GM21825 (cell line): Measurements from ENCODE around the gene KCNIP4.

Experiments used
- ATAC-seq: cut with Tn5 transposase; IDR thresholded peaks from one replicate; pipeline ENCODE4 v1.9.1; 2021; ENCODE audit warnings: mild to moderate bottlenecking, moderate library complexity; ENCODE audit not compliant: unreplicated experiment

Gene KCNIP4

GRCh38 chr4:20889901-20890300 lies 1058.7 kb downstream of the KCNIP4 start:
- no peak for ATAC-seq

GRCh38 chr4:20883677-20884076 lies 1064.9 kb downstream of the KCNIP4 start:
- ATAC-seq, result no peak

DNA sequence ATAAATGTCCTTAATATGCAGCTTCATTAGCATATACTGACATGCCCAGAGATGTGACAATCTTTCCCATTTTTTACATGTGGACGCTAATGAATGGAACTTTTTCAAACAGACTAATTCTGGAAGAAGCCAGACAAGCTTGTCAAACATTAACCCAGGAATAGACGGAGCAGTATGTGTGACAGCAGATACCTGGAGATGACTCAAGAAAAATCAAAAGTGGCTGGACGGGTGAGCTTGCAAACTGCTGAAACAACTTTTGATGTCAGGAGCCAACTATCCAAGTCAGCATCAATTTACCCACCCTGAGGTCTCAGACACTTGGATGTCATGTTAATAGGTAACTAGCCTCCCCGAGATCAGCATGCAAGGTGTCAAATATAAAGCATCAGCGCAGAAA lies 1065.3 kb downstream of the KCNIP4 start:
- ATAC-seq, result no peak

DNA sequence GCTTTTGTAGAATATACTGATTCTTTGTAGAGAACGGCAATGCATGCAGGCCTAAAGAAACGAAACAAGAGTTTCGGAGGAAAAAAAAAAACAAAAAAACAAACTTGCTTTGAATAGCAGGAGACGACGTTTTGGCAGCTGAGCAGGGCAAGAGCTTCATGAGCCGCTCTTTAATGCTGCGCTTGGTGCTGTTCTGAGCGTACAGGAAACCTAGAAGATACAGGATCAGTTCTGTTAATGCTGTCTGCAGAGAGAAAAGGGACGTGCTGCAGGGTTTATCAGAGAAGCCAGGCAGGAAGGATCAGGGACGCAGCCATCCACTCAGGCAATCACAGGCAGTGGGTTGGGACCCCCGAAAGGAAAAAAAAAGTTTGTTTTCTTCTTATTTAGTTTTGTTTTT lies 1066.1 kb downstream of the KCNIP4 start:
- no peak for ATAC-seq

DNA sequence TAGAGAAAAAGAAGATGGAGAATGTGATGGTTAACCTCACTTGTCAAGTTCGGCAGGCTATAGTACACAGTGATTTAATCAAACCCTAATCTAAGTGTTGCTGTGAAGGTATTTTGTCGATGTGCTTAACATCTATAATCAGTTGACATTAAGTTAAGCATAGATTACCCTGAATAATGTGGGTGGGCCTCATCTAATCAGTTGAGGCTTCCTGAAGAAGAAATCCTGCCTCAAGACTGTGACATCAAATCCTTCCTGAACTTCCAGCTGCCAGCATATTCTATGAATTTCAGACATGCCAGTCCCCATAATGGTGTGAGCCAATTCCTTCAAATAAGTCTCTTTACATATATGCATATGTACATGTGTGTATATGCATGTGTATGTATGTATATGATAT lies 1066.9 kb downstream of the KCNIP4 start:
- ATAC-seq, result no peak

- ATAC-seq, result no peak
Measured at GRCh38 chr4:20878806-20879205, 1069.8 kb downstream of the KCNIP4 start.

DNA sequence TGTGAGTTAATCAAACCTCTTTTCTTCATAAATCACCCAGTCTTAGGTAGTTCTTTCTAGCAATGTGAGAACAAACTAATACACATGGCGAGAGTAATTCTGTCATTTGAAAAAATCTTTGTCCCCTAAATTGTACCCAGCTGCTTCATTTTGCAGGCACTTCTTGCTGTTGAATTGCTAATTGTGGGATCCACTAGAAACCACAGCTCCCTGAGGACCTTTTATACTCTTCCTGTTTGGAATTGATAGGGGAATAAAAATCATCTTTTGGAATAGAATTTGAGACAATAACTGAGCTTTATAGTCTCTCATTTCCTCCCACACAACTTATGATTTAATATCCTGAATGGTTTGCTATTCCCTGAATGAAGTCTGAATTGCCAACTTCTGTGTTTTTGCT lies 1078.1 kb downstream of the KCNIP4 start:
- ATAC-seq, result no peak

DNA sequence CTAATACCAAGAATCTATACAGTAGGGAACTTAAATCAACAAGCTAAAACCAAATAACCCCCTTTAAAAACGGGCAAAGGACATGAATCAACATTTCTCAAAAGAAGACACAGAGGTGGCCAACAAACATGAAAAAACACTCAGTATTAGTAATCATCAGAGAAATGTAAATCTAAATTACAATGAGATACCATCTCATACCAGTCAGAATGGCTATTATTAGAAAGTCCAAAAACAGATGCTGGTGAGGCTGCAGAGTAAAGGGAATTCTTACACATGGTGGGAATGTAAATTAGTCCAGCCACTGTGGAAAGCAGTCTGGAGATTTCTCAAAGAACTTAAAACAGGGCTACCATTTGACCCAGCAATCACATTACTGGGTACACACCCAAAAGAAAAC lies 1080.5 kb downstream of the KCNIP4 start:
- ATAC-seq, result no peak

DNA sequence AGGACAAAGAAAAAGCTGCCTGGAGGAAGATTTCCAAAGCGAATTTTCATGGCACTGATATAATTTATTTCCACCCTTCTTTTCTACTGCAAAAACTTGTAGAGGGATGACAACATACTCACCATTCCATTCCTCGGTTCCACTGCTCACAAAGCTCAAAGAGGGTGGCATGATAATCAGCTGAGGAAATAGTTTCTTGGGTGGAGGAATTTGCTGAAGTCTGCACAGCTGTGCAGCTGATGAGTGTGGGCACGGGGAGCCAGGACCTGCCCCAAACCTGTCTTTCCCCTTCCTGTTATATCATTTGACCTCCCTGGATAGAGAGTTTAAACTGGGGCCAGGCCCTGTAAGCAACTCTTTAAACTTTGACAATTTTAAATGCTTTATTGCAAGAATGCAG lies 1087.7 kb downstream of the KCNIP4 start:
- ATAC-seq, result no peak

DNA sequence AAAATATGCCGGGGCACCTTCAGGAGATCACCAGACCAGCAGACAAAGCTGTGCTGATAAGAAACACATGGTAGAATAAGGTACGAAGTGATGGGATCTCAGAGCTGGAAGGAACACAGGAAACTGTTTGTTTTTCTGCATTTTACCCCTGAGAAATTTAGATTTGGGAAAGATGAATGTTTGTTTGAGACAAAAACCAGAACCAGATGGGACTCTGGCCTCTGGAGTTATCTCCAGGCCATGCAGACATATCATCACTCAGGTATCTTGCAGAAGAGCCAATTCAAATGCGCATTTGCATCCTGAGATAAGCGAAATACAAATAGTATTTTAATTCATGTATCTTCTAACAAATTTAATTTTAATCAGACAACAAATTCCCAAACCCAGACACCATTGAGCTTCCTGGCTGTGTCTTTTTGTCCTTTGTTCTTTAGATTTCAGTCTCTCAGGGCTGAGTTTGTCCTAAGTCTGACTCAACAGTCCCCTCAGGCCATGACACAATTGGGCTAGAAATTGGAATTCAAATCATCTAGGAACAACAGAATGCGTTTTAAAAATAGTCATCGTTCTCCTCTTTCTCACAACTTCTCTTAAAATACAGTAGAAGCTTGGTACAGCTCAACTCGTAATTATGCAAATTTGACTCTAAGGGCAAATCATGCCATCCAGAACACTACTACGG lies 1089.3 kb downstream of the KCNIP4 start:
- no peak for ATAC-seq

GRCh38 chr4:20857081-20857480 lies 1091.5 kb downstream of the KCNIP4 start:
- no peak for ATAC-seq

- no peak for ATAC-seq
Measured at GRCh38 chr4:20847124-20847747, 1101.3 kb downstream of the KCNIP4 start.

GRCh38 chr4:20844311-20844710 lies 1104.3 kb downstream of the KCNIP4 start:
- no peak for ATAC-seq

- no peak for ATAC-seq
Measured at GRCh38 chr4:20840648-20841190, 1107.9 kb downstream of the KCNIP4 start.

DNA sequence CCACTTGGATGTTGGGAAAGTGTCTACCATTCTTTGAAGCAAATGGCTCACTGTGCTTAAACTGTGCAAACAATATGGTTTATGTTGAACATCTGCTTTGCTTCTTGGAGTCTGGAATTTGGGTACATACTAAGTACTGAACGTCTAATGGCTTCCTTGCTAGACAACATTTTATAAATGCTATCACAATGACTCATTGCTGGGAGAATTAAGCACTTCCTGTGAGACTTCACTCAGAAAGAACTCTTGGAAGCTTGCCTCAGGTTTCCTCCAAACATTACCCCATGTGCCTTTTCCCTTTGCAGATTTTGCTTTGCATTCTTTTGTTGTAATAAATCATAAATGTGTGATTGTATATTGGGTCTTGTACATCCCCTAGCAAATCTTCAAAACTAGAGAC lies 1108.6 kb downstream of the KCNIP4 start:
- no peak for ATAC-seq

DNA sequence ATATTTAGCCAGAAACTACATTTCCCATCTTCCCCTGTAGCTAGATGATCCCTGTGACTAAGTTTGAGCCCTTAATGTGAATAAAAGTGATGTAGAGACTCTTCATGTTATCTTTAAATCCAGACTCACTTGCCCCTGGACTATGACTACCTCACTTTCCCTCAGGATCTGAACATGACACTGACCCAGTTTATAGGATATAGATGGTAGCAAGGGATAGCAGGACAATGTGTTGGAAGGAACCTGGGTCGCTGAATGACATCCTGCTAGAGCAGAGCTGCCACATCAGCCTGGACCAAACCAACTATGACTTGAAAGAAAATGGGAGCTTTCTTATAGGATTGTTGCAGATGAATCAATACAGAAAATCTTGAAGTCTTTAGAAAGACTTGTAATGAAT lies 1110.1 kb downstream of the KCNIP4 start:
- no peak for ATAC-seq

GRCh38 chr4:20832826-20833225 lies 1115.7 kb downstream of the KCNIP4 start:
- no peak for ATAC-seq

DNA sequence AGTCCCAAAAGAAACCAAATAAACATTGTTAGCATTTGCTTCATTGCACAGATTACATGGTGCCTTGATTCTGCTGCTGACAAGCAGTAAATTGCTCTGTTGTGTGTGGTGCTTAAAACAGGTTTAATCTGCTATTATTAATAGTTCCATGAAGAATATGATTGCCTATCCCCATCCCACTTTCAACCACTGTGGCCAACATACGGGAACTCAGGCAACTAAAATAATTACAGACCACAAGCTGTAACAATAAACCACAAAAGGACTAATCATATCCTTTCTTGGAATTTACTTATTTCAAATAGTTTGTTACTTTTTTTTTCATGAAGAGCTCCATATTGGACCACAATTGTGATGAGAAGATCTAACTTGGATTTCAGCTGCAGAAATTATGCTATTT lies 1116.8 kb downstream of the KCNIP4 start:
- ATAC-seq, result no peak

DNA sequence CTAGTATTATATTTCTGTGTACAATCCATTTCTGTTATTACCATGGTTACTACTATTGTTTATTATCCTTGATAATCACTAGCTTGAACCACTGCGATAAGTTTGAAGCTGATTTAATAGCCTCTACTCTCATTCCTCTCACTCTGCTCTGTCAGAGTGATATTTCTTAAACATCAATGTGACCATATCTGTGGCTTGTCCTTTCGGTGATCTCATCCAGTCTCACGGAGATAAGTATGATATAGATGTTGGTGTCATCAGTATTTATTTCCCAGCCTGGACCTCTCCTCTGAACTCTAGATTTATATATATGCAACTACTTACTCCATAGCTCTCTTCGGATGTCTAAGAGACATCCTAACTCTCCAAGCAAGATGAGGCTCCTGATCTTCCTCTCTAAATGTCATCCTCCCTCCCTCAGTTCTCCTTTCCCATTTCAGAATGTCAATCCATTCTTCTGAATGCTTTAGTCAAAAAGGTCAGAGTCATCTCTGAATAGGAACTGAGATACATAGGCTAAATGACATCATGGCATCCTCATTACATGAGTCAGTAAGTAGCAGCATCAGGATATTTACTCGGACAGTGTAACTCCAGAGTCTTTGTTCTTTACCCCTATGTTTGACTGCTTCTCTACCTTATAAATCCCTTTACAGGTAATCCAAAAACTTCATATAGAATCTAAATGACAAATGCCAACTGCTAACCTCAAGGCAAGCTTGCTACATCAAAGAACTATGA lies 1118.8 kb downstream of the KCNIP4 start:
- ATAC-seq, result no peak

- ATAC-seq, result no peak
Measured at GRCh38 chr4:20825505-20825904, 1123.1 kb downstream of the KCNIP4 start.

DNA sequence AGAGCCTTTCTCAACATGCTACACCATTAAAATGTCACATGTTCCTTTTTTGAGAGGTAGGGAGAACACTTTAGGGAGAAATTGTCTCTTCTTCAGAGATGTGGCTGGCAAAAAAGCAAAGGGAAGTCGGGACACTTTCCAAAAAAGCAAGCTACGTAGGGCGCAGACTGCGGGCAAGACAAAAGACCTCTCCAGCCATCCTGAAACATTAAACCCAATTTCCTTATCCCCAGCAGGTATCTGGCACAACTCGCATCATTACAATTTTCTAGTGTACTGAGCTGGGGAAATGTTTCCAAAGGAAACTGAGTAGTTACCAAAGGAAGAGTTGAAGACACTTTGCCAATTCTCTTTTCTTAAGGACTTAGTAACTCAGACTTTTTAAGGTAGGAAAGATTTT lies 1132.3 kb downstream of the KCNIP4 start:
- no peak for ATAC-seq

GRCh38 chr4:20813700-20814099 lies 1134.9 kb downstream of the KCNIP4 start:
- no peak for ATAC-seq
